C4-2B (cell line): ENCODE results near the gene USB1.

Experiments
- H3K27ac ChIP-seq: fragments of 450-650 bp; 2 replicates; pipeline ENCODE4 v1.5.1; 2017
- ZFX ChIP-seq: fragments of 450-650 bp; IDR thresholded peaks from 2 replicates; pipeline ENCODE4 v1.6.1; 2017
- TF ChIP-seq, protein P1 (sequence below): fragments of 450-650 bp; conservative IDR thresholded peaks from 2 replicates; pipeline ENCODE4 v1.5.1; 2017; ENCODE audit warnings: mild to moderate bottlenecking

The USB1 gene

DNA sequence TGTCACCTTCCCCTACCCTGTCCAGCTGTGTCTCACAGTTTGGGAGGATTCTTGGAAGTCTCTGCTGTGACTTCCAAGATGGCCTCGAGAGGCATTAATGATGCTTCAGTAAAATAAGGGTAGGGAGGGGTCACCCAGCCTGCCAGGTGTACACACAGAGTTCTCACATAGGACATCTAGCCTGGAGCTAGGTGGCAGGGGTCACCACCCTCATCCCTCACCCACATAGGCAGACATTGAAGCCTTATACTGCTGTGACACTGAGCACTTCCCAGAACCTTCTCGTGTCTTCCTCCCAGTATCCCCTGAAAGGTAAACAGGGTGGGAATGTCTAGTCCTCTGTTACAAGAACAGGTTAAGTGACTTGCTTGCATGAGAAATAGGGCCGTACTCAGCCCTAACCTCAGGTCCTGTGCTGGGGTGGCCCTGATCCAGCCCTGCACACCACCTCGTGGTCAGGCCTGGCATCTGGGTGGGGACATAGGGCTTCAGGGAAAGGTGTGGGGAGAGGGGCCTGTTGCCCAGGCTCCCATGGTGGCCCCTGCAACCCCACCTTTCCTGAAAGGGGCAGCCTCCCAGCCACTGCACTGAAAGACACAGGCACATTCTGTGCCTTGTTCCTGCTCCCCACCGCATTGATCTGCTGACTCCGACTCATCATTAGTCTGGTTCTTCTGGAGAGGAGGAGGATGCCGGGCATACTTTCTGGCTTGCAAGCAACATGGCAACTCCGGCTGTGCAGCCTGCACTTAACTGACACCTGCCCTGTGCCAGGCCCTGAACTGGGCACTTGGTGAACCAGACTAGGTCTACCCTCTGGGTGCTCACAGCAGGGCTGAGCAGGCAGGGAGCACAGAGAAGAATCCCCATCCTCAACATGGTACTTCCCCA lies 20.7 kb downstream of the USB1 start:
- peak overlapping the region; percentile 98 for H3K27ac ChIP-seq
- no peak for TF ChIP-seq ZFX
- TF ChIP-seq, protein P1, sequence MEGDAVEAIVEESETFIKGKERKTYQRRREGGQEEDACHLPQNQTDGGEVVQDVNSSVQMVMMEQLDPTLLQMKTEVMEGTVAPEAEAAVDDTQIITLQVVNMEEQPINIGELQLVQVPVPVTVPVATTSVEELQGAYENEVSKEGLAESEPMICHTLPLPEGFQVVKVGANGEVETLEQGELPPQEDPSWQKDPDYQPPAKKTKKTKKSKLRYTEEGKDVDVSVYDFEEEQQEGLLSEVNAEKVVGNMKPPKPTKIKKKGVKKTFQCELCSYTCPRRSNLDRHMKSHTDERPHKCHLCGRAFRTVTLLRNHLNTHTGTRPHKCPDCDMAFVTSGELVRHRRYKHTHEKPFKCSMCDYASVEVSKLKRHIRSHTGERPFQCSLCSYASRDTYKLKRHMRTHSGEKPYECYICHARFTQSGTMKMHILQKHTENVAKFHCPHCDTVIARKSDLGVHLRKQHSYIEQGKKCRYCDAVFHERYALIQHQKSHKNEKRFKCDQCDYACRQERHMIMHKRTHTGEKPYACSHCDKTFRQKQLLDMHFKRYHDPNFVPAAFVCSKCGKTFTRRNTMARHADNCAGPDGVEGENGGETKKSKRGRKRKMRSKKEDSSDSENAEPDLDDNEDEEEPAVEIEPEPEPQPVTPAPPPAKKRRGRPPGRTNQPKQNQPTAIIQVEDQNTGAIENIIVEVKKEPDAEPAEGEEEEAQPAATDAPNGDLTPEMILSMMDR, result no peak

DNA sequence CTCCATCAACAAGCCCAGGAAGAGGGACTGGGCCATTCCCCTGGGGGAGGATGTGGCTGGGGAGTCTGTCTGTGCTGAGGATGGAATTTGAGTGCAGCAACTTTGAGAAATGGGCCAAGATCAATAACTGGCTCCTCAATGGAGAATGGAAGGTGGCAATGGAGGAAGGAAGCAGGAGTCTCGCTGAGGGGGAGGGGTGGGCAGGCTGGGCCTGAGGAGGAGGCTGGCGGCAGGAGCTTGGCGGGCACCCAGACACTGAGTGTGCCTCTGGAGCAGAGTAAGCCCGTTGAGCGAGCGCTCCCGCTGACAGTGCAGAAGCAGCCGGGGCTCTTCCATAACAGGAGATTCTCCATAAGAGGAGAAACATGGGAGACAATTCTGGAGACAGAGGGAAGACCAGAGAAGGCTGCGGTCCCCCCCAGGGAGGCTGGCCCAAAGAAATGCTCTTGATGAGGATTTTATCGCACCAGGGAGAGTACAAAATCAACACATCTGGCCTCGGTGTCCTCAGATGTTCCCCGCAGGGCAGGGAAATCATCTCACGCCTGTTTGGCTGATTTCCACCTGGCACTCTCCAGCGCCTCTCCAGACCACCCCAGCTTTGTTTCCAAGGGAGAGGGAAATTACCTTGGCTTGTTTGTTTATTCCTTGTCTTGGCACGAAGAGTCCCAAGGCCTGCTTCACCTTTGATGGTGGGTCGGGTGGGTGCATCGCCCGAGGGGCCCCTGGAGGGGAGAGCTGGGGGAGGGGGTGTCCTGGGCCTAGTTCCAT lies 21.6 kb downstream of the USB1 start:
- peak overlapping the region; percentile 98 for H3K27ac ChIP-seq
- TF ChIP-seq, protein P1, result no peak
- TF ChIP-seq ZFX, result no peak

DNA sequence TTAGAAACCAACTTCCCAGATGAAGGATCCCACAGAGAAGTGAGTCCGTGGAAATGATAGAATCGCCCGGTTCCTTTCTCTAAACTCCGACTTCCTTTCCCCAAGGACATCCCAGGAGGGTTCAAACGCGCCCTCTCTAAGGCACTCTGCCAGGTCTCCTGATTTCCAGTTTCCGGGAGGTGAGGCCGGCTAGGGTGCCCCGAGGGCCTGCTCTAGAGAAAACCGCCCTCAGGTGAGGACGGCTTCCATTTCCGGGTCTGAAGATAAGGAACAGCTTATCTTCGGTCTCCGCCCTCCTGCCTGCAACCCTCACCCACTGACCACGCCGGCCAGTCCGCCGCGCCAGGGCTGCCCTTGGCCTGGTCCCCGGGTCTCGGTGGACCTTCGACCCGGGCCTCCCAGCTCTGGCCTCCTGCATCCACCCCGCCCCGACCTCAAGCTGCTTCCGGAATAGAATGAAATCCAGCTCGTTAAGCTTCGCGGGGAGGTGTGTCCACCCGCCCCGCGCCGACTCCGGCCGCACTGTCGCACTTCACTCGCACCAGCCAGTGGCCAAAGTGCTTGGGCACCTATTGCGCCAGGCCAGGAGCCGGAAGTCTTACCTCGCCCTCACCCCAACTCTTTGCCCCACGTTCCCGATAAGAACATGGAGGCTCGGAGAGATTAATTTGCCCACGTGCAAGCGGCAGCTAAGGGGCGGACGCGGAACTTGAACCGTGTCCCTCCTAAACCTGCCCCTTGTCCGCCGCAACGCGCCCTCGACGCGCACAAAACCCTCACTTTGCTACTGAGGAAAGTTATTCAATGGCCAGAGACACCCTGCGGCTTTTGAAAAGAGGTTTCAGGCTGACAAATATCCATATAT lies 23.5 kb downstream of the USB1 start:
- TF ChIP-seq, protein P1, result no peak
- TF ChIP-seq ZFX, result no peak
- peak overlapping the region; percentile 98 for H3K27ac ChIP-seq

DNA sequence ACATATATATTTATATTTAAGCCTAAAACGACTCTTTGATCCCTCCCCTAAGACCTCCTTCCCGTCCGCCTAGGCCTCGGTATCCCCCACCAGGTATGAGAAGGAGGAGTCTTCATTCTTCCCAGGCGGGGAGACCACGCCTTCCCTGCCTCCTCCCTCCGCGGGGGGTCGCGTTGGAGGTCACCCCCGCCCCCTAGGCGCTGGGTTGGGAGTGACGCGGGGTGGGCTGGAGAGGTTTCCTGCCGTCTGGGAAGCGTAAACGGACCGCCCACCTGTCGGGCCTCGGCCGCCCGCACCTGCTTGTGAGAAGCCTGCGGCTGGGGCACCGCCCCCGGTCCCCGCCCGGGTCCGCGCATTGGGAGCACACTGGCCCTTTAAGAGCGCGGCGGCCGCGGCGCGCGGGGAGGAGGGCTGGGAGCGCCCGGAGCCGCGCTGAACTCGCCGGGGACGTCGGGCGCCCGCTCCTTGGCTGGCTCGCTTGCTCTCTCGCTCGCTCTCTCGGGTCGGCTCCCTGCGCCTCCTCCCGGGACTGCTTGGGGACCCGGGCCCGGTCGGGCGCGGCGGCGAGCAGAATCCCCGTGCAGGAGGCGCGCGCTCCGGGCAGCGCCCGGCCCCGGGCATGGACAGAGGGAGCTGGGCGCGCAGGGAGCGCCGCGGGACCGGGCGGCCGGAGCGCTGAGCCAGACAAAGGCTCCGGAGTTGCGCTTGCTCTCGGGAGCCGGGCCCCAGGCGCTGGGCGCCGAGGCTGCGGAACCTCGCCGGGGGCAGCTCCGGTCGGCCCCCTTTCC lies 24.3 kb downstream of the USB1 start, which contains the start of gene MMP15:
Gene MMP15, plus strand, starts transcription at position 404 of the 788 bp plus-strand sequence. CDS start 597 bp downstream, outside the sequence.
- H3K27ac ChIP-seq, result peak within 1 kb of the TSS; percentile 98
- no peak for TF ChIP-seq ZFX
- TF ChIP-seq, protein P1, result no peak

DNA sequence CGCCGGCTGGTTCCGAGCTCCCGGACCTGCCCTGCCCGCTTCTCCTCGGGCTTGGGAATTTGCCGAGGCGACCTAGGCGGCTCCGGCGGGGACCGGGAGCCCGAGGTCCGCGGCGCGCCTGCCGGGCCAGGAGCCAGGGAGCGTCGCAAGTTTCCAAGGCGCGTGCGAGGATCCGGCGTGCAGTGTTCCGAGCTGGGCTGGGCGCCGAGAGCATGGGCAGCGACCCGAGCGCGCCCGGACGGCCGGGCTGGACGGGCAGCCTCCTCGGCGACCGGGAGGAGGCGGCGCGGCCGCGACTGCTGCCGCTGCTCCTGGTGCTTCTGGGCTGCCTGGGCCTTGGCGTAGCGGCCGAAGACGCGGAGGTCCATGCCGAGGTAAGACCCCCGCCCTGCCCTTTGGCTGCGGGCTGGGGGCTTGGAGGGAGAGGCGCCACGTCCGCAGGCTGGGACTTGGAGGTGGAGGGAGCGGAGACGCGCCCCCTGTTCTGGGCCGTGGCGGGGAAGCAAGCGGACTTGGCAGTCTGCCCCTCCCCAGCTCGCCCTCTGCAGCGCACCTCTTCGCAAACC lies 25.0 kb downstream of the USB1 start:
- TF ChIP-seq, protein P1, result no peak
- peak; percentile 51; the same call in 1 of the 2 replicates for TF ChIP-seq ZFX
- H3K27ac ChIP-seq, result peak overlapping the region; percentile 98

DNA sequence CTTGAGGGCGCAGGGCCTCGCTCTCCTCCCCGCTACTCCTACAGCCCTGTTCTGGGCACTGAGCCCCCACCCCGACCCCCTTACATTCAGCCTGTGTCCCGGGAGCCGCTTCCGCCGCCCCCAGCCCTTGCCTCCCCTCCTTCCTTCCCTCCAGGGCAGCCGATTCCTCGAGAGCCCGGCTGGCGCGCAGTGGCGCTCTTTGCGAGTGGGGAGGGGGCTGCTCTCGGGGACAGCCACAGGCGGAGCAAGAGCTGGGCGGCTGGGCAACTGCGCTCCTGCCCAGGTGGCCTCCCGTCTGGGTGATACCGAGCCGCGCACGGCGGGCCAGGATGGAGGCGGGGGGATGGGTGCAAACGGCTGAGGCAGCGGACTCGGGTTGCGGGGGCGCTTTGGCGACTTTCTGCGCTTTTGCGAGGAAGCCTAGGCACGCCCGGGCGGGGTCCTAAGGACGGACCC lies 25.5 kb downstream of the USB1 start:
- TF ChIP-seq, protein P1, result peak; percentile 19
- no peak for TF ChIP-seq ZFX
- H3K27ac ChIP-seq, result peak overlapping the region; percentile 98
